Measurements from ENCODE around the gene ROPN1B.
A peak's percentile ranks its signal among the peaks of the same experiment; 100 is the strongest.

Gene ROPN1B

GRCh38 chr3:125990253-125990970 is 21.4 kb downstream of the ROPN1B start (continued):
- TF ChIP-seq KLF9 (tag by site-specific recombination; IDR thresholded peaks at IDR 0.05; ENCODE audit: low read depth) (0 out of 2 replicates have a peak, but pooled peaks have one; percentile 41), ZNF585B (tag by site-specific recombination; IDR thresholded peaks at IDR 0.05) (no peak), ZNF362 (tag by site-specific recombination; IDR thresholded peaks at IDR 0.05) (peak; percentile 54; the same call in 1 of the 2 replicates), ZSCAN23 (tag by site-specific recombination; IDR thresholded peaks at IDR 0.05) (no peak), ZBTB20 (tag by site-specific recombination; IDR thresholded peaks at IDR 0.05) (no peak), OSR2 (tag by site-specific recombination; IDR thresholded peaks at IDR 0.05) (no peak), KLF10 (tag by site-specific recombination; IDR thresholded peaks at IDR 0.05) (peak; percentile 55; the same call in 1 of the 2 replicates), ZNF521 (tag by site-specific recombination; IDR thresholded peaks at IDR 0.05) (no peak), SCRT1 (tag by site-specific recombination; IDR thresholded peaks at IDR 0.05; ENCODE audit: borderline replicate concordance) (no peak), ZNF221 (tag by site-specific recombination; IDR thresholded peaks at IDR 0.05; ENCODE audit: borderline replicate concordance) (no peak), ZNF37A (tag by site-specific recombination; IDR thresholded peaks at IDR 0.05) (no peak), ZNF658 (tag by site-specific recombination; IDR thresholded peaks at IDR 0.05) (no peak), TCF7L2 (IDR thresholded peaks at IDR 0.05; ENCODE audit: borderline replicate concordance, low read depth, low read length) (no peak), ZNF600 (tag by site-specific recombination; IDR thresholded peaks at IDR 0.05) (no peak), YY2 (tag by site-specific recombination; IDR thresholded peaks at IDR 0.05) (no peak), ZNF561 (tag by site-specific recombination; IDR thresholded peaks at IDR 0.05; ENCODE audit: borderline replicate concordance) (no peak), ZNF416 (tag by site-specific recombination; IDR thresholded peaks at IDR 0.05) (no peak), IKZF3 (tag by site-specific recombination; IDR thresholded peaks at IDR 0.05) (peak; percentile 90), ZNF202 (tag by site-specific recombination; IDR thresholded peaks at IDR 0.05; ENCODE audit: borderline replicate concordance) (no peak), TRIM28 (IDR thresholded peaks at IDR 0.05; ENCODE audit: borderline replicate concordance, low read length) (no peak), SP3 (tag by site-specific recombination; IDR thresholded peaks at IDR 0.05) (peak; percentile 54), SCRT2 (tag by site-specific recombination; IDR thresholded peaks at IDR 0.05) (no peak), WT1 (tag by site-specific recombination; IDR thresholded peaks at IDR 0.05) (no peak), ZNF660 (tag by site-specific recombination; IDR thresholded peaks at IDR 0.05) (peak; percentile 27; the same call in 1 of the 2 replicates), ZNF560 (tag by site-specific recombination; IDR thresholded peaks at IDR 0.05; ENCODE audit: borderline replicate concordance) (no peak), ZNF624 (tag by site-specific recombination; IDR thresholded peaks at IDR 0.05) (no peak), BCL11A (tag by site-specific recombination; IDR thresholded peaks at IDR 0.05; ENCODE audit: low read depth) (no peak), PRDM1 (tag by site-specific recombination; IDR thresholded peaks at IDR 0.05) (no peak), ZNF211 (tag by site-specific recombination; IDR thresholded peaks at IDR 0.05; ENCODE audit: low read depth) (no peak), KLF1 (tag by site-specific recombination; IDR thresholded peaks at IDR 0.05) (0 out of 2 replicates have a peak, but pooled peaks have one; percentile 24), ZBTB10 (tag by site-specific recombination; IDR thresholded peaks at IDR 0.05) (no peak), ZNF514 (tag by site-specific recombination; IDR thresholded peaks at IDR 0.05) (no peak), ZNF133 (tag by site-specific recombination; IDR thresholded peaks at IDR 0.05) (no peak), ZNF518A (tag by site-specific recombination; conservative IDR thresholded peaks at IDR 0.05; ENCODE audit: low read depth) (peak; percentile 75)

Data from HEK293 (cell line).